Muscle of leg (tissue), 11 donors: ENCODE data around the gene LHPP. TPM values are rescaled to one million over a fixed set of nuclear protein-coding genes. Genes with fewer than 3 reads are reported as not detected.
A peak's percentile ranks its signal among the peaks of the same experiment; 100 is the strongest.

Experiments used
- DNase-seq: peaks from one replicate; pipeline ENCODE4 v3.0.0; 2013
- H3K27ac ChIP-seq: one replicate; pipeline ENCODE4 v1.5.1; 2013; ENCODE audit warnings: mild to moderate bottlenecking, low read length, control low read depth
- H3K27me3 ChIP-seq: one replicate; pipeline ENCODE4 v1.6.1; 2013; ENCODE audit warnings: low read length; ENCODE audit not compliant: control insufficient read depth, insufficient read depth
- H3K36me3 ChIP-seq: one replicate; pipeline ENCODE4 v1.6.1; 2013; ENCODE audit warnings: low read length; ENCODE audit not compliant: control insufficient read depth, insufficient read depth
- H3K4me1 ChIP-seq: one replicate; pipeline ENCODE4 v1.6.1; 2013; ENCODE audit warnings: low read length; ENCODE audit not compliant: control insufficient read depth, insufficient read depth
- H3K4me3 ChIP-seq: one replicate; pipeline ENCODE4 v1.5.1; 2013; ENCODE audit warnings: low read length, control low read depth
- H3K9me3 ChIP-seq: replicated peaks from 2 replicates; pipeline ENCODE4 v1.6.1; 2013; ENCODE audit warnings: low read depth, low read length; ENCODE audit not compliant: control insufficient read depth
- WGBS: methylation state at CpG from one replicate; pipeline ENCODE4 v1.1.5; 2013; ENCODE audit warnings: missing lambda C conversion rate; ENCODE audit not compliant: insufficient coverage; 5-methylcytosine and 5-hydroxymethylcytosine counted together
- polyA plus RNA-seq, 8 donors: library from polyadenylated mRNA; unstranded; fragments of 120-200 nt; gene quantifications; one replicate each; pipeline versions ENCODE4 v1.2.1 to v1.2.3, GENCODE V29; 2013; ENCODE audit warnings: inconsistent platforms in 1 of 8, low replicate concordance in 1 of 8; ENCODE audit not compliant: insufficient read length in 8 of 8, insufficient read depth in 1 of 8
- total RNA-seq: library from RNA; stranded (reverse); fragments of 120-200 nt; gene quantifications from one replicate; pipeline ENCODE4 v1.2.4, GENCODE V29; 2013

LHPP gene
- total and polyA plus RNA-seq, 9 donors, result 2.9 to 9.9 (median 8.0) TPM

DNA sequence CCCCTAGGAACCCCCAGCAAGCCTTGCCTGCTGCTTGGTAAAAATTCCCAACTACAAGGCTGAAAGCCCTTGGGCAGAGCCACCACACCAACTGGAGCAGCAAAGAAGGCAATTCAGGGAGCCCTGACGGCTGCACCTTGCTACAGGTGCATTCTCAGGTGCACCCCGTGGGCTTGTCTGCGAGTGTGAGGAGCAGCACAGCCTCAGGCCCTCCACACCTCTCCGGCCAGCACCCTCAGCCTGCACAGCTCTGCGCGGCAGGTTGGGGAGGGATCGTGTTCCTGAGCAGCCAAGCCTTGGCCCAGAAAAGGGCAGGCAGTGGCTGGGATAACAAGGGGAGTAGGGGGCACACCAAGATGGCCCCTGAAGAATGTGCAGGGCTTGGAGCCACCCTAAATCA, 178.4 kb downstream of the LHPP start:
- H3K4me1 ChIP-seq, result peaks cover 76% of the 10 kb centered on the region
- peak overlapping the region; percentile 7 for H3K27ac ChIP-seq
- H3K9me3 ChIP-seq, result no peaks in the 10 kb centered on the region
- no peak for DNase-seq
- H3K4me3 ChIP-seq, result no peak overlapping the region
- WGBS, result 93% methylated on average over 2 of the region's 7 CpGs
- peaks cover 22% of the 10 kb centered on the region for H3K36me3 ChIP-seq
- no peaks in the 10 kb centered on the region for H3K27me3 ChIP-seq

GRCh38 chr10:124640538-124641231, 179.1 kb downstream of the LHPP start:
- Histone ChIP-seq H3K36me3 (peaks cover 22% of the 10 kb centered on the region), H3K27me3 (no peaks in the 10 kb centered on the region), H3K27ac (peak overlapping the region; percentile 79), H3K4me1 (peaks cover 82% of the 10 kb centered on the region), H3K9me3 (no peaks in the 10 kb centered on the region), H3K4me3 (no peak overlapping the region)
- DNase-seq, result no peak
- 46% methylated on average over 17 of the region's 20 CpGs for whole genome bisulfite sequencing

- Histone ChIP-seq H3K4me3 (no peak overlapping the region), H3K4me1 (peaks cover 90% of the 10 kb centered on the region), H3K9me3 (no peaks in the 10 kb centered on the region), H3K27ac (peak overlapping the region; percentile 79), H3K27me3 (no peaks in the 10 kb centered on the region), H3K36me3 (peaks cover 22% of the 10 kb centered on the region)
- 74% methylated on average over 12 of the region's 15 CpGs for WGBS
- DNase-seq, result peak; percentile 71
Measured at GRCh38 chr10:124641282-124642087, 179.9 kb downstream of the LHPP start.

GRCh38 chr10:124642088-124642710, 180.6 kb downstream of the LHPP start:
- peaks cover 19% of the 10 kb centered on the region for H3K36me3 ChIP-seq
- no peak overlapping the region for H3K4me3 ChIP-seq
- peaks cover 90% of the 10 kb centered on the region for H3K4me1 ChIP-seq
- peak overlapping the region; percentile 79 for H3K27ac ChIP-seq
- WGBS, result 84% methylated on average over 17 of the region's 20 CpGs
- H3K27me3 ChIP-seq, result no peaks in the 10 kb centered on the region
- H3K9me3 ChIP-seq, result no peaks in the 10 kb centered on the region
- DNase-seq, result no peak

DNA sequence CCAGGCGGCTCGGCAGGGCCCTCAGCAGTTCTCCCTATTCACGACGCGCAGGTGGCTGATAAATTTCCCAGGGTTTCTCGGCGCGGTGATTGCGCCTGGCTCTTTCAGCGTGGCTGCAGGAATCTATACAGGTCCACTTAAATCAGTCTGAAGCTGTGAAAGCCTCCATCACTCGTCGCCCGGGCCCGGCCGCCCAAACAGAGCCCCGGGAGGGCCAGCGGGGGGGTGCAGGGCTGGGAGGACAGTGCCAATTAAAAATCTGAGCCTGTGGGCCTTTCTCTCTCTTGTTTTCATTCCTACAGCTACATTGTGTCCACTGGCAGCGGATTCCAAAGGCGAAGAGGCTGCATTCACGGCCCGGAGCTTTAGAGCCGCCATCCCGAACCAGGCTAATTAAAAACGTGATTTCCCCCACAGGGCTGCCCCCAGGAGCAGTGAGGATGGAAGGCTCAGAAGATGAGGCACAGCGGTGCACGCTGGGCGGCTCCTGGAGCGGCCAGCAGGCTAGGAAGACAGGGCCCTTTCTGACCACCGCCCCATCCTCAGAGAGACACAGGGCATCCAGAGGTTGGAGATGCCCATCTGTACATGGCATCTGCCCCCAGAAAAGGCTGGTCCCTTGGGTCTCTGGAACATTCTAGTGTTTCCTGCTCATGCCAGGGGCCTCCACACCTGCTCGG, 181.8 kb downstream of the LHPP start:
- H3K27ac ChIP-seq, result no peak overlapping the region
- DNase-seq, result no peak
- 57% methylated on average over 17 of the region's 30 CpGs for WGBS
- H3K4me3 ChIP-seq, result no peak overlapping the region
- no peaks in the 10 kb centered on the region for H3K27me3 ChIP-seq
- H3K4me1 ChIP-seq, result peaks cover 98% of the 10 kb centered on the region
- H3K36me3 ChIP-seq, result peaks cover 16% of the 10 kb centered on the region
- no peaks in the 10 kb centered on the region for H3K9me3 ChIP-seq

- 78% methylated on average over 3 of the region's 4 CpGs for WGBS
- Histone ChIP-seq H3K36me3 (peaks cover 13% of the 10 kb centered on the region), H3K4me3 (no peak overlapping the region), H3K27ac (no peak overlapping the region), H3K4me1 (peaks cover 98% of the 10 kb centered on the region), H3K27me3 (no peaks in the 10 kb centered on the region), H3K9me3 (no peaks in the 10 kb centered on the region)
- no peak for DNase-seq
Measured at GRCh38 chr10:124644236-124644635, 182.6 kb downstream of the LHPP start.

DNA sequence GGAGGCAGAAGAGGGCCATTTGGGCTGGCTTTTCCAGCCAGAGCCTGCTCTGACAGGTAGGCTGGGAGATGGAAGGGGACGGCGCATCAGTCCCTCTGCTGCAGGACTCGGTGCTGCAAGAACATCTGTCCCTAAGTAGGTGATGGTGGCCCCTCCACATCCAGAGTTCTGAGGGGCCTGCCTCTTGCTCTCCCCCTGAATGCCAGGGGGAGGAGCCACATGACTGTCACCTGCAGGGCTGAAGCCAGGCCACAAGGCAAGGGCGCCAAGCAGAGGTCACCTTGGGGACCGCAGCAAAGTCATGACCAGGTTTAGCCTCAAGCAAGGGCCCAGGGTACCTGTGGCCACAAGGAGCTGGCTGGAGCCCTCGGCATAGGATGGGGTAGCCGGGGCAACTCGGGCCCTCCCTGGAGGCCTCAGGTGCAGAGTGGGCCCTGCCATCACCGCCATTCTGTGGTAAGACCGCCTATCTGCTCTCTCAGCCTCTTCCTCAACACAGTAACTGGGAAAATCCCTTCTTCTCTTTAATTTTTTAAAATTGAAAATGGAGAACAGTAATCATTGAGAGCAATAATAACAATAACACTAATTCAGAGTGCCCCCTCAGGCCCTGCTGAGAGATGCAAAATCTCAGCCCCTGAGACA, 183.3 kb downstream of the LHPP start:
- H3K4me1 ChIP-seq, result peaks cover 100% of the 10 kb centered on the region
- 95% methylated on average over 5 of the region's 10 CpGs for WGBS
- DNase-seq, result no peak
- no peak overlapping the region for H3K4me3 ChIP-seq
- H3K36me3 ChIP-seq, result peaks cover 13% of the 10 kb centered on the region
- H3K27ac ChIP-seq, result no peak overlapping the region
- no peaks in the 10 kb centered on the region for H3K9me3 ChIP-seq
- H3K27me3 ChIP-seq, result no peaks in the 10 kb centered on the region

- H3K4me3 ChIP-seq, result no peak overlapping the region
- no peak for DNase-seq
- H3K27ac ChIP-seq, result no peak overlapping the region
- H3K9me3 ChIP-seq, result no peaks in the 10 kb centered on the region
- H3K27me3 ChIP-seq, result no peaks in the 10 kb centered on the region
- peaks cover 100% of the 10 kb centered on the region for H3K4me1 ChIP-seq
- 81% methylated on average over 13 of the region's 13 CpGs for WGBS
- peaks cover 13% of the 10 kb centered on the region for H3K36me3 ChIP-seq
Measured at GRCh38 chr10:124645467-124646095, 184.0 kb downstream of the LHPP start.

GRCh38 chr10:124646483-124647352, 185.1 kb downstream of the LHPP start:
- Histone ChIP-seq H3K9me3 (no peaks in the 10 kb centered on the region), H3K4me3 (no peak overlapping the region), H3K27me3 (no peaks in the 10 kb centered on the region), H3K36me3 (peaks cover 15% of the 10 kb centered on the region), H3K4me1 (peaks cover 100% of the 10 kb centered on the region), H3K27ac (peak overlapping the region; percentile 93)
- peak; percentile 54 for DNase-seq
- 61% methylated on average over 10 of the region's 19 CpGs for WGBS
